H1 (cell line): ENCODE results near the gene PDK2. TPM values are rescaled to one million over a fixed set of nuclear protein-coding genes. Genes with fewer than 3 reads are reported as not detected.

Experiments
- CTCF ChIA-PET: fragments of 300-600 bp; sonication (Branson Sonifier 250); formaldehyde crosslinking; loops from one replicate; lab custom pipeline; 2021; ENCODE audit not compliant: partially characterized antibody; lab: Charles Lee
- POLR2A ChIA-PET: fragments of 300-600 bp; sonication (Branson Sonifier 250); formaldehyde crosslinking; loops from one replicate; lab custom pipeline; 2021; ENCODE audit warnings: inconsistent platforms; ENCODE audit not compliant: partially characterized antibody; lab: Charles Lee
- DNase-seq, 2 experiments: peaks; one replicate each; pipeline versions ENCODE4 v3.0.0 to v3.0.0-alpha.2; 2010 to 2022; ENCODE audit warnings: low spot score in 2 of 2, low read depth in 1 of 2, mixed read lengths in 1 of 2
- FAIRE-seq: peaks from 2 replicates; lab custom pipeline; 2011; peaks lifted over from hg19 to GRCh38; lab: Jason Lieb, UNC
- H2AFZ ChIP-seq: 2 replicates; pipeline ENCODE4 v1.8.1; 2012; ENCODE audit warnings: low read length, inconsistent platforms
- H2AK5ac ChIP-seq: 2 replicates; pipeline ENCODE4 v1.6.1; 2013; ENCODE audit warnings: low read depth, low read length
- H2BK120ac ChIP-seq: replicated peaks from 2 replicates; pipeline ENCODE3; 2013; ENCODE audit warnings: low read depth, low read length, inconsistent platforms
- H2BK12ac ChIP-seq: 2 replicates; pipeline ENCODE4 v1.6.1; 2013; ENCODE audit warnings: low read depth, low read length
- H2BK15ac ChIP-seq: 2 replicates; pipeline ENCODE4 v1.6.1; 2013; ENCODE audit warnings: low read length
- H2BK20ac ChIP-seq: 2 replicates; pipeline ENCODE4 v1.6.1; 2013; ENCODE audit warnings: low read length
- H2BK5ac ChIP-seq: 2 replicates; pipeline ENCODE4 v1.6.1; 2013; ENCODE audit warnings: low read depth, low read length
- H3K14ac ChIP-seq: 2 replicates; pipeline ENCODE4 v1.6.1; 2013; ENCODE audit warnings: inconsistent platforms; ENCODE audit not compliant: insufficient read length
- H3K18ac ChIP-seq: 2 replicates; pipeline ENCODE4 v1.6.1; 2013; ENCODE audit warnings: low read length; ENCODE audit errors: extremely low read depth
- H3K23ac ChIP-seq: 2 replicates; pipeline ENCODE4 v1.6.1; 2013; ENCODE audit warnings: inconsistent platforms; ENCODE audit not compliant: insufficient read length
- H3K23me2 ChIP-seq: 2 replicates; pipeline ENCODE4 v1.6.1; 2013; ENCODE audit warnings: low read depth, low read length
- H3K27ac ChIP-seq: 2 replicates; pipeline ENCODE4 v1.6.1; 2011; ENCODE audit warnings: low read depth, low read length, inconsistent platforms
- H3K27me3 ChIP-seq, 4 experiments: replicated peaks in 1 of 4; 1 replicate in 1 of 4; 2 replicates in 3 of 4; pipeline versions ENCODE4 v1.6.1 to v1.8.1; 2011 to 2013; ENCODE audit warnings: low read length in 3 of 4, mild to moderate bottlenecking in 3 of 4, inconsistent platforms in 2 of 4, mixed read lengths in 2 of 4, moderate library complexity in 1 of 4; ENCODE audit not compliant: control insufficient read depth in 3 of 4, insufficient read depth in 3 of 4; ENCODE audit errors: extremely low read depth in 1 of 4
- H3K36me3 ChIP-seq, 4 experiments: 2 replicates each; pipeline versions ENCODE4 v1.6.1 to v1.8.1; 2011 to 2013; ENCODE audit warnings: mild to moderate bottlenecking in 4 of 4, low read length in 3 of 4, moderate library complexity in 2 of 4, control low read depth in 1 of 4, inconsistent platforms in 1 of 4; ENCODE audit not compliant: insufficient read depth in 4 of 4, control insufficient read depth in 2 of 4
- H3K4ac ChIP-seq: replicated peaks from 2 replicates; pipeline ENCODE3; 2013; ENCODE audit warnings: low read length, low read depth, mixed read lengths, inconsistent platforms; ENCODE audit not compliant: insufficient read length
- H3K4me1 ChIP-seq, 4 experiments: replicated peaks in 1 of 4; 1 replicate in 1 of 4; 2 replicates in 3 of 4; pipeline versions ENCODE4 v1.6.1 to v1.8.1; 2011 to 2013; ENCODE audit warnings: low read length in 3 of 4, inconsistent platforms in 2 of 4, mixed read lengths in 1 of 4; ENCODE audit not compliant: insufficient read depth in 4 of 4, control insufficient read depth in 3 of 4
- H3K4me2 ChIP-seq, 2 experiments: 2 replicates each; pipeline versions ENCODE4 v1.6.1 to v1.8.1; 2011 to 2013; ENCODE audit warnings: low read depth in 2 of 2, low read length in 2 of 2, control low read depth in 1 of 2, inconsistent platforms in 1 of 2, mild to moderate bottlenecking in 1 of 2; ENCODE audit not compliant: insufficient read depth in 1 of 2
- H3K4me3 ChIP-seq, 4 experiments: fragments of 200-600, 300-600 bp in 1 of 4; sonication (generic), shearing (Covaris generic), sonication (Bioruptor Twin) in 1 of 4; 2 replicates each; pipeline versions ENCODE4 v1.5.1 to v1.8.1; 2011 to 2016; ENCODE audit warnings: low read length in 4 of 4, low read depth in 3 of 4, control low read depth in 2 of 4, inconsistent platforms in 2 of 4, mild to moderate bottlenecking in 2 of 4, mixed read lengths in 1 of 4, moderate library complexity in 1 of 4; ENCODE audit not compliant: insufficient read depth in 2 of 4; ENCODE audit errors: extremely low read depth in 1 of 4
- H3K56ac ChIP-seq: replicated peaks from 2 replicates; pipeline ENCODE3; 2013; ENCODE audit warnings: low read depth, mild to moderate bottlenecking, mixed read lengths, low read length, inconsistent platforms; ENCODE audit not compliant: insufficient read length
- H3K79me1 ChIP-seq: 2 replicates; pipeline ENCODE4 v1.6.1; 2013; ENCODE audit warnings: low read depth, low read length, control low read depth
- H3K79me2 ChIP-seq, 2 experiments: 2 replicates each; pipeline versions ENCODE4 v1.6.1 to v1.8.1; 2012 to 2013; ENCODE audit warnings: low read length in 2 of 2, mild to moderate bottlenecking in 2 of 2, inconsistent platforms in 1 of 2; ENCODE audit not compliant: insufficient read depth in 2 of 2, control insufficient read depth in 1 of 2
- H3K9ac ChIP-seq, 4 experiments: replicated peaks in 1 of 4; 1 replicate in 1 of 4; 2 replicates in 3 of 4; pipeline versions ENCODE4 v1.6.1 to v1.8.1; 2011 to 2013; ENCODE audit warnings: low read depth in 3 of 4, low read length in 3 of 4, control low read depth in 2 of 4, mild to moderate bottlenecking in 2 of 4, moderate library complexity in 2 of 4, inconsistent platforms in 1 of 4; ENCODE audit errors: extremely low read depth in 1 of 4
- H3K9me3 ChIP-seq, 2 experiments: 2 replicates each; pipeline versions ENCODE4 v1.6.1 to v1.8.1; 2012 to 2013; ENCODE audit warnings: mild to moderate bottlenecking in 2 of 2, moderate library complexity in 2 of 2, control low read depth in 1 of 2, inconsistent platforms in 1 of 2, low read depth in 1 of 2, low read length in 1 of 2, mixed read lengths in 1 of 2; ENCODE audit not compliant: insufficient read depth in 2 of 2
- H4K20me1 ChIP-seq, 2 experiments: replicated peaks in 1 of 2; 2 replicates each; pipeline versions ENCODE3 to v1.8.1; 2011 to 2013; ENCODE audit warnings: inconsistent platforms in 2 of 2, low read length in 2 of 2, mild to moderate bottlenecking in 1 of 2; ENCODE audit not compliant: insufficient read depth in 2 of 2, control insufficient read depth in 1 of 2
- H4K5ac ChIP-seq: 2 replicates; pipeline ENCODE4 v1.6.1; 2013; ENCODE audit warnings: low read length, low read depth, mixed read lengths, inconsistent platforms; ENCODE audit not compliant: insufficient read length
- H4K8ac ChIP-seq: 2 replicates; pipeline ENCODE4 v1.8.0; 2013; ENCODE audit warnings: mild to moderate bottlenecking, moderate library complexity, low read length, inconsistent platforms; ENCODE audit not compliant: insufficient read depth; ENCODE audit errors: extremely low read depth
- H4K91ac ChIP-seq: replicated peaks from 2 replicates; pipeline ENCODE3; 2013; ENCODE audit warnings: low read length, mixed read lengths, inconsistent platforms; ENCODE audit not compliant: insufficient read length
- ATF2 ChIP-seq: IDR thresholded peaks from 2 replicates; pipeline ENCODE4 v1.6.1; 2012; ENCODE audit warnings: low read length, inconsistent platforms
- POLR2A ChIP-seq, 2 experiments: IDR thresholded peaks; 1 replicate in 1 of 2; 2 replicates in 1 of 2; pipeline ENCODE4 v1.6.1; 2011; ENCODE audit warnings: low read depth in 2 of 2, low read length in 2 of 2, mild to moderate bottlenecking in 2 of 2; ENCODE audit errors: control extremely low read depth in 1 of 2
- SRF ChIP-seq: IDR thresholded peaks from 2 replicates; pipeline ENCODE4 v1.6.1; 2011; ENCODE audit warnings: mild to moderate bottlenecking, low read depth, low read length, moderate library complexity
- WGBS, 2 experiments: shearing (Covaris generic) in 1 of 2; methylation state at CpG; one replicate each; pipeline versions ENCODE4 v1.1.6 to v1.1.7; 2013 to 2015; ENCODE audit warnings: low lambda C conversion rate in 2 of 2, mixed read lengths in 2 of 2, inconsistent platforms in 1 of 2, low coverage in 1 of 2, missing lambda C conversion rate in 1 of 2; ENCODE audit not compliant: insufficient replicate concordance in 2 of 2, insufficient coverage in 1 of 2, insufficient read length in 1 of 2; ENCODE audit errors: extremely low coverage in 1 of 2, missing lambda C conversion rate in 1 of 2; 5-methylcytosine and 5-hydroxymethylcytosine counted together
- polyA plus RNA-seq, 7 experiments: library from polyadenylated mRNA; depleted of rRNA in 3 of 7; stranded (reverse) in 5 of 7; unstranded in 2 of 7; fragments of >200 nt in 5 of 7; fragments of 200-250 nt in 2 of 7; gene quantifications; 1 replicate in 5 of 7; 2 replicates in 1 of 7; 4 replicates in 1 of 7; pipeline versions ENCODE4 v1.2.1 to v1.2.3, GENCODE V29; 2011 to 2013; ENCODE audit warnings: missing spikeins in 2 of 7, mixed read lengths in 2 of 7
- total RNA-seq: library from RNA; stranded (reverse); fragmentation: NEBNext Ultra II Directional; extraction: Animal tissue kit (Norgen Biotek cat#: 25700); gene quantifications from 2 replicates; pipeline ENCODE4 v1.2.1, GENCODE V29; 2021
- TF ChIP-seq, protein P1 (sequence below): IDR thresholded peaks from 2 replicates; pipeline ENCODE4 v1.6.1; 2011; ENCODE audit warnings: low read depth, mild to moderate bottlenecking, low read length; ENCODE audit not compliant: insufficient read depth

Gene PDK2
- total and polyA plus RNA-seq, 2 of the 8 experiments (the other 6 are each of a cell fraction or from before 2014, with no cell fraction given): 18.3 to 121 TPM

DNA sequence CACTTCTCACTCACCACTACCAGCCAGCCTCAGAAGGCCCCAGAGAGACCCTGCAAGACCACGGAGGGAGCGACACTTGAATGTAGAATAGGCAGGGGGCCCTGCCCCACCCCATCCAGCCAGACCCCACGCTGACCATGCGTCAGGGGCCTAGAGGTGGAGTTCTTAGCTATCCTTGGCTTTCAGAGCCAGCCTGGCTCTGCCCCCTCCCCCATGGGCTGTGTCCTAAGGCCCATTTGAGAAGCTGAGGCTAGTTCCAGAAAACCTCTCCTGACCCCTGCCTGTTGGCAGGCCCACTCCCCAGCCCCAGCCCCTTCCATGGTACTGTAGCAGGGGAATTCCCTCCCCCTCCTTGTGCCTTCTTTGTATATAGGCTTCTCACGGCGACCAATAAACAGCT, 5.1 kb upstream of the PDK2 start:
- Histone ChIP-seq H4K5ac (no peak overlapping the region), H2BK15ac (no peak overlapping the region), H3K4ac (no peak overlapping the region), H3K23ac (no peak overlapping the region), H3K27ac (no peak overlapping the region), H3K27me3 (peaks cover 0 to 3% (median 0%) of the 10 kb centered on the region in 4 experiments; a peak in 3 of 7 replicates), H3K79me1 (no peaks in the 10 kb centered on the region), H3K18ac (no peak overlapping the region), H2BK12ac (no peak overlapping the region), H3K79me2 (no peaks in the 10 kb centered on the region), H3K56ac (no peak overlapping the region), H3K14ac (no peak overlapping the region), H4K8ac (no peak overlapping the region), H3K23me2 (peaks cover 6% of the 10 kb centered on the region), H3K4me3 (no peak overlapping the region), H3K9me3 (no peaks in the 10 kb centered on the region), H3K4me2 (no peak overlapping the region), H4K91ac (no peak overlapping the region), H2BK120ac (no peak overlapping the region), H3K9ac (no peak overlapping the region), H2AFZ (no peak overlapping the region), H2BK20ac (no peak overlapping the region), H3K36me3 (no peaks in the 10 kb centered on the region), H2AK5ac (no peak overlapping the region), H4K20me1 (no peaks in the 10 kb centered on the region), H2BK5ac (no peak overlapping the region), H3K4me1 (peaks cover 0 to 2% (median 0%) of the 10 kb centered on the region in 4 experiments; a peak in 2 of 7 replicates)
- TF ChIP-seq ATF2: no peak
- TF ChIP-seq, protein P1, sequence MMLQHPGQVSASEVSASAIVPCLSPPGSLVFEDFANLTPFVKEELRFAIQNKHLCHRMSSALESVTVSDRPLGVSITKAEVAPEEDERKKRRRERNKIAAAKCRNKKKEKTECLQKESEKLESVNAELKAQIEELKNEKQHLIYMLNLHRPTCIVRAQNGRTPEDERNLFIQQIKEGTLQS: no peak
- TF ChIP-seq POLR2A (IDR thresholded peaks at IDR 0.05; ENCODE audit: control extremely low read depth in 1 of 2, low read depth in 2 of 2, low read length in 2 of 2): no peak
- no peak for TF ChIP-seq SRF
- 79% methylated on average over 6 of the region's 6 CpGs; no CpG with 5 or more reads in 1 of the 2 experiments for WGBS, 2 experiments
- FAIRE-seq (no peak), DNase-seq (no peak)
- POLR2A ChIA-PET: no interaction called here
- CTCF ChIA-PET: interaction anchor here (0.7 to 15.7 kb wide), 7 partner anchors 9 to 110 kb away, joined by 3 to 412 read pairs (median 9); no protein-coding TSS in a partner anchor
